DOHH2 (cell line): ENCODE measurements around the gene ADAM33.

Source experiments
- H3F3A ChIP-seq: fragments of 200-600 bp; sonication (generic), shearing (Covaris generic); 2 replicates; pipeline ENCODE4 v1.6.0; 2016; ENCODE audit warnings: antibody characterized with exemption, mild to moderate bottlenecking; ENCODE audit not compliant: control insufficient read depth, insufficient read depth
- H3K27ac ChIP-seq: fragments of 200-600 bp; sonication (generic); 2 replicates; pipeline ENCODE4 v1.5.1; 2014; ENCODE audit warnings: low read depth, mild to moderate bottlenecking, low read length, moderate library complexity
- H3K27me3 ChIP-seq: fragments of 200-600 bp; sonication (generic); 2 replicates; pipeline ENCODE4 v1.6.1; 2014; ENCODE audit warnings: mild to moderate bottlenecking, low read length, mixed read lengths; ENCODE audit not compliant: control insufficient read depth
- H3K36me3 ChIP-seq: fragments of 200-600 bp; sonication (generic); 2 replicates; pipeline ENCODE4 v1.6.1; 2014; ENCODE audit warnings: mild to moderate bottlenecking, low read length, moderate library complexity, mixed read lengths; ENCODE audit not compliant: control insufficient read depth
- H3K4me1 ChIP-seq: fragments of 200-600 bp; sonication (generic); 2 replicates; pipeline ENCODE4 v1.6.1; 2014; ENCODE audit warnings: mild to moderate bottlenecking, low read length, mixed read lengths; ENCODE audit not compliant: control insufficient read depth
- H3K4me2 ChIP-seq: fragments of 200-600 bp; sonication (generic); 2 replicates; pipeline ENCODE4 v1.6.0; 2014; ENCODE audit warnings: mild to moderate bottlenecking, low read length, moderate library complexity
- H3K4me3 ChIP-seq: fragments of 200-600 bp; sonication (generic); 2 replicates; pipeline ENCODE4 v1.5.1; 2014; ENCODE audit warnings: mild to moderate bottlenecking, low read length, mixed read lengths
- H3K79me2 ChIP-seq: fragments of 200-600 bp; sonication (generic); 2 replicates; pipeline ENCODE4 v1.6.1; 2014; ENCODE audit warnings: mild to moderate bottlenecking, low read length, mixed read lengths; ENCODE audit not compliant: control insufficient read depth
- H3K9me2 ChIP-seq: fragments of 200-600 bp; sonication (generic); replicated peaks from 2 replicates; pipeline ENCODE4 v1.6.1; 2014; ENCODE audit warnings: mild to moderate bottlenecking, low read length, mixed read lengths; ENCODE audit not compliant: control insufficient read depth
- H3K9me3 ChIP-seq: fragments of 200-600 bp; sonication (generic); 2 replicates; pipeline ENCODE4 v1.6.1; 2014; ENCODE audit warnings: antibody characterized with exemption, low read length, mixed read lengths; ENCODE audit not compliant: control insufficient read depth, insufficient read depth
- H4K20me1 ChIP-seq: fragments of 200-600 bp; sonication (generic); 2 replicates; pipeline ENCODE4 v1.6.0; 2014; ENCODE audit warnings: low read depth, mild to moderate bottlenecking, antibody characterized with exemption, low read length, moderate library complexity; ENCODE audit not compliant: control insufficient read depth, insufficient read depth
- CTCF ChIP-seq: fragments of 200-600 bp; sonication (generic); IDR thresholded peaks from one replicate; pipeline ENCODE4 v1.5.1; 2014; ENCODE audit warnings: antibody characterized with exemption, mild to moderate bottlenecking, low read depth, low read length; ENCODE audit not compliant: poor library complexity, severe bottlenecking
- EZH2phosphoT487 ChIP-seq: fragments of 200-600 bp; sonication (generic); IDR thresholded peaks from 2 replicates; pipeline ENCODE4 v1.6.1; 2017; ENCODE audit warnings: borderline replicate concordance, mild to moderate bottlenecking, antibody characterized with exemption, low read length, moderate library complexity, mixed read lengths

Gene ADAM33

GRCh38 chr20:3699037-3699436 lies 17.2 kb upstream of the ADAM33 start:
- H3K4me1 ChIP-seq: no peaks in the 10 kb centered on the region
- H3K27me3 ChIP-seq: no peaks in the 10 kb centered on the region
- no peaks in the 10 kb centered on the region for H4K20me1 ChIP-seq
- H3K79me2 ChIP-seq: no peaks in the 10 kb centered on the region
- no peak overlapping the region for H3K4me3 ChIP-seq
- no peaks in the 10 kb centered on the region for H3K36me3 ChIP-seq
- peaks cover 6% of the 10 kb centered on the region; the same call in 1 of the 2 replicates for H3K9me3 ChIP-seq
- H3K27ac ChIP-seq: no peak overlapping the region
- no peaks in the 10 kb centered on the region for H3K9me2 ChIP-seq
- H3K4me2 ChIP-seq: no peak overlapping the region
- TF ChIP-seq CTCF (no peak), EZH2phosphoT487 (no peak)
- no peaks in the 10 kb centered on the region for H3F3A ChIP-seq

- Histone ChIP-seq H3F3A (no peaks in the 10 kb centered on the region), H3K4me2 (no peak overlapping the region), H3K9me3 (peaks cover 6% of the 10 kb centered on the region; the same call in 1 of the 2 replicates), H3K9me2 (no peaks in the 10 kb centered on the region), H3K36me3 (no peaks in the 10 kb centered on the region), H3K27me3 (no peaks in the 10 kb centered on the region), H3K4me3 (no peak overlapping the region), H4K20me1 (no peaks in the 10 kb centered on the region), H3K27ac (no peak overlapping the region), H3K4me1 (no peaks in the 10 kb centered on the region), H3K79me2 (no peaks in the 10 kb centered on the region)
- TF ChIP-seq EZH2phosphoT487: no peak
- no peak for TF ChIP-seq CTCF
Observed at GRCh38 chr20:3698591-3699001, 16.8 kb upstream of the ADAM33 start.

GRCh38 chr20:3697588-3698305 lies 15.9 kb upstream of the ADAM33 start:
- Histone ChIP-seq H3F3A (no peaks in the 10 kb centered on the region), H3K9me2 (no peaks in the 10 kb centered on the region), H3K4me1 (no peaks in the 10 kb centered on the region), H3K27me3 (no peaks in the 10 kb centered on the region), H4K20me1 (no peaks in the 10 kb centered on the region), H3K4me2 (no peak overlapping the region), H3K79me2 (no peaks in the 10 kb centered on the region), H3K27ac (no peak overlapping the region), H3K36me3 (no peaks in the 10 kb centered on the region), H3K9me3 (peaks cover 6% of the 10 kb centered on the region; the same call in 1 of the 2 replicates), H3K4me3 (no peak overlapping the region)
- TF ChIP-seq CTCF (no peak), EZH2phosphoT487 (no peak)
